ENCODE measurements around the gene GCNT4. TPM values are rescaled to one million over a fixed set of nuclear protein-coding genes. Genes with fewer than 3 reads are reported as not detected.

GCNT4 gene
- total and polyA plus RNA-seq, 2 of the 8 experiments (the other 6 are each of a cell fraction or from before 2014, with no cell fraction given), result 1.1 to 14.5 TPM

- H4K5ac ChIP-seq (ENCODE audit: insufficient read length, low read depth, low read length), result no peak overlapping the region
- peaks cover 0 to 2% of the 10 kb centered on the region in 2 experiments; a peak in 3 of 4 replicates for H3K9me3 ChIP-seq (ENCODE audit: insufficient read depth in 2 of 2, low read depth in 1 of 2, low read length in 1 of 2)
- peaks cover 0 to 12% (median 6%) of the 10 kb centered on the region in 4 experiments; a peak in 5 of 7 replicates for H3K4me1 ChIP-seq (replicated peaks in 1 of 4; ENCODE audit: control insufficient read depth in 3 of 4, insufficient read depth in 4 of 4, low read length in 3 of 4)
- no peaks in the 10 kb centered on the region for H3K27me3 ChIP-seq (replicated peaks in 1 of 4; ENCODE audit: control insufficient read depth in 3 of 4, extremely low read depth in 1 of 4, insufficient read depth in 3 of 4, low read length in 3 of 4)
- no peak overlapping the region for H3K18ac ChIP-seq (ENCODE audit: extremely low read depth, low read length)
- H3K14ac ChIP-seq (ENCODE audit: insufficient read length), result no peak overlapping the region
- no peak overlapping the region for H2BK20ac ChIP-seq (ENCODE audit: low read length)
- no peak for DNase-seq (ENCODE audit: low read depth in 1 of 2, low spot score in 2 of 2)
- H2BK15ac ChIP-seq (ENCODE audit: low read length), result no peak overlapping the region
- no peak overlapping the region for H3K4me2 ChIP-seq (ENCODE audit: insufficient read depth in 1 of 2, low read depth in 2 of 2, low read length in 2 of 2)
- H3K79me2 ChIP-seq (ENCODE audit: control insufficient read depth in 1 of 2, insufficient read depth in 2 of 2, low read length in 2 of 2), result no peaks in the 10 kb centered on the region
- no peak overlapping the region for H3K27ac ChIP-seq (ENCODE audit: low read depth, low read length)
- no peak overlapping the region for H2BK12ac ChIP-seq (ENCODE audit: low read depth, low read length)
- H4K20me1 ChIP-seq (replicated peaks in 1 of 2; ENCODE audit: control insufficient read depth in 1 of 2, insufficient read depth in 2 of 2, low read length in 2 of 2), result no peaks in the 10 kb centered on the region
- no peak overlapping the region for H2AK5ac ChIP-seq (ENCODE audit: low read depth, low read length)
- no peak overlapping the region for H3K4ac ChIP-seq (replicated peaks; ENCODE audit: insufficient read length, low read depth, low read length)
- no peaks in the 10 kb centered on the region for H3K79me1 ChIP-seq (ENCODE audit: low read depth, low read length)
- no peak overlapping the region for H3K56ac ChIP-seq (replicated peaks; ENCODE audit: insufficient read length, low read depth, low read length)
- no peak overlapping the region for H2AFZ ChIP-seq (ENCODE audit: low read length)
- no peak overlapping the region for H4K8ac ChIP-seq (ENCODE audit: extremely low read depth, insufficient read depth, low read length)
- no peak overlapping the region for H3K4me3 ChIP-seq (ENCODE audit: extremely low read depth in 1 of 4, insufficient read depth in 2 of 4, low read depth in 3 of 4, low read length in 4 of 4)
- no peaks in the 10 kb centered on the region for H3K23me2 ChIP-seq (ENCODE audit: low read depth, low read length)
- ChIA-PET POLR2A (ENCODE audit: partially characterized antibody) (no interaction called here), CTCF (ENCODE audit: partially characterized antibody) (no interaction called here)
- no peak overlapping the region for H3K23ac ChIP-seq (ENCODE audit: insufficient read length)
- H2BK5ac ChIP-seq (ENCODE audit: low read depth, low read length), result no peak overlapping the region
- FAIRE-seq, result no peak
- H4K91ac ChIP-seq (replicated peaks; ENCODE audit: insufficient read length, low read length), result no peak overlapping the region
- no peak overlapping the region for H2BK120ac ChIP-seq (replicated peaks; ENCODE audit: low read depth, low read length)
- no peaks in the 10 kb centered on the region for H3K36me3 ChIP-seq (ENCODE audit: control insufficient read depth in 2 of 4, insufficient read depth in 4 of 4, low read length in 3 of 4)
- H3K9ac ChIP-seq (replicated peaks in 1 of 4; ENCODE audit: extremely low read depth in 1 of 4, low read depth in 3 of 4, low read length in 3 of 4), result no peak overlapping the region
- no peak for TF ChIP-seq SP4 (IDR thresholded peaks at IDR 0.05; ENCODE audit: low read length)
- TF ChIP-seq POLR2AphosphoS5 (IDR thresholded peaks at IDR 0.05; ENCODE audit: low read depth, low read length), result no peak
- TF ChIP-seq SP1 (IDR thresholded peaks at IDR 0.05; ENCODE audit: low read depth, low read length), result no peak
- no peak for TF ChIP-seq RAD21 (IDR thresholded peaks at IDR 0.05 in 1 of 2, conservative IDR thresholded peaks at IDR 0.05 in 1 of 2; ENCODE audit: low read depth in 2 of 2, low read length in 2 of 2)
- no peak for TF ChIP-seq TCF12 (IDR thresholded peaks at IDR 0.05; ENCODE audit: low read depth, low read length)
- no peak for TF ChIP-seq NANOG (IDR thresholded peaks at IDR 0.05; ENCODE audit: insufficient read depth, low read depth, low read length, poor library complexity, severe bottlenecking)
- no peak for TF ChIP-seq CTBP2 (IDR thresholded peaks at IDR 0.05; ENCODE audit: borderline replicate concordance, insufficient read depth, insufficient read length, low read length)
- TF ChIP-seq POU5F1 (IDR thresholded peaks at IDR 0.05; ENCODE audit: low read depth, low read length), result no peak
- TF ChIP-seq, protein P1, sequence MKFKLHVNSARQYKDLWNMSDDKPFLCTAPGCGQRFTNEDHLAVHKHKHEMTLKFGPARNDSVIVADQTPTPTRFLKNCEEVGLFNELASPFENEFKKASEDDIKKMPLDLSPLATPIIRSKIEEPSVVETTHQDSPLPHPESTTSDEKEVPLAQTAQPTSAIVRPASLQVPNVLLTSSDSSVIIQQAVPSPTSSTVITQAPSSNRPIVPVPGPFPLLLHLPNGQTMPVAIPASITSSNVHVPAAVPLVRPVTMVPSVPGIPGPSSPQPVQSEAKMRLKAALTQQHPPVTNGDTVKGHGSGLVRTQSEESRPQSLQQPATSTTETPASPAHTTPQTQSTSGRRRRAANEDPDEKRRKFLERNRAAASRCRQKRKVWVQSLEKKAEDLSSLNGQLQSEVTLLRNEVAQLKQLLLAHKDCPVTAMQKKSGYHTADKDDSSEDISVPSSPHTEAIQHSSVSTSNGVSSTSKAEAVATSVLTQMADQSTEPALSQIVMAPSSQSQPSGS (IDR thresholded peaks at IDR 0.05; ENCODE audit: low read length), result no peak
- no peak for TF ChIP-seq MAFK (IDR thresholded peaks at IDR 0.05; ENCODE audit: low read depth, low read length)
- no peak for TF ChIP-seq BCL11A (IDR thresholded peaks at IDR 0.05; ENCODE audit: low read depth in 2 of 2, low read length in 2 of 2)
- TF ChIP-seq SAP30 (IDR thresholded peaks at IDR 0.05; ENCODE audit: insufficient read depth, insufficient replicate concordance, low read length), result no peak
- TF ChIP-seq TEAD4 (IDR thresholded peaks at IDR 0.05; ENCODE audit: low read depth, low read length), result no peak
- TF ChIP-seq RBBP5 (IDR thresholded peaks at IDR 0.05; ENCODE audit: borderline replicate concordance, low read depth, low read length), result no peak
Measured at GRCh38 chr5:75010838-75011237, 41.5 kb downstream of the GCNT4 start.
